WTC11 (cell line): ENCODE data around the gene NLRC5. TPM values are rescaled to one million over a fixed set of nuclear protein-coding genes. Genes with fewer than 3 reads are reported as not detected.

Experiments
- ATAC-seq: fragments of 200-7000 bp; cut with Tn5 transposase; 2 replicates; pipeline ENCODE4 v1.10.0; 2021; ENCODE audit warnings: mild to moderate bottlenecking, moderate library complexity
- CTCF ChIA-PET: fragments of 300-600 bp; sonication (Branson Sonifier 250); formaldehyde crosslinking; loops from one replicate; lab custom pipeline; 2021; ENCODE audit warnings: antibody characterized with exemption; lab: Charles Lee
- POLR2A ChIA-PET: fragments of 350-600 bp; sonication (Branson Sonifier 250); formaldehyde crosslinking; loops from one replicate; lab custom pipeline; 2021; ENCODE audit warnings: antibody characterized with exemption; lab: Charles Lee
- DNase-seq: peaks from one replicate; pipeline ENCODE4 v3.0.0; 2021; ENCODE audit warnings: low spot score
- H3K27ac Mint-ChIP-seq: 2 replicates; pipeline ENCODE4 v1.8.0; 2021; ENCODE audit warnings: mixed read lengths
- H3K27me3 Mint-ChIP-seq: 2 replicates; pipeline ENCODE4 v1.8.0; 2021; ENCODE audit warnings: low read depth, mild to moderate bottlenecking, moderate library complexity, mixed read lengths
- H3K36me3 Mint-ChIP-seq: 2 replicates; pipeline ENCODE4 v1.8.0; 2021; ENCODE audit warnings: mixed read lengths
- H3K4me1 Mint-ChIP-seq: 2 replicates; pipeline ENCODE4 v1.8.0; 2022; ENCODE audit warnings: mixed read lengths
- H3K4me3 Mint-ChIP-seq: 2 replicates; pipeline ENCODE4 v1.8.0; 2021; ENCODE audit warnings: mild to moderate bottlenecking, moderate library complexity, mixed read lengths
- H3K9me3 Mint-ChIP-seq: 2 replicates; pipeline ENCODE4 v1.8.0; 2021; ENCODE audit warnings: mixed read lengths
- CDX4 ChIP-seq: fragments of 250-450 bp; sonication (Bioruptor Pico); IDR thresholded peaks from 2 replicates; pipeline ENCODE4 v1.9.0; 2021; ENCODE audit warnings: moderate library complexity, mild to moderate bottlenecking, inconsistent platforms, borderline replicate concordance
- GTF2I ChIP-seq: fragments of 250-450 bp; sonication (Bioruptor Pico); conservative IDR thresholded peaks from 2 replicates; pipeline ENCODE4 v1.4.0; 2021; ENCODE audit warnings: mild to moderate bottlenecking
- KAT7 ChIP-seq: sonication (generic); formaldehyde crosslinking; IDR thresholded peaks from 2 replicates; pipeline ENCODE4 v1.8.1; 2023; ENCODE audit warnings: missing genetic modification reagents, mild to moderate bottlenecking, borderline replicate concordance
- NFE2L1 ChIP-seq: sonication (generic); formaldehyde crosslinking; IDR thresholded peaks from 2 replicates; pipeline ENCODE4 v1.8.1; 2023; ENCODE audit warnings: missing genetic modification reagents
- NR1H2 ChIP-seq: sonication (generic); formaldehyde crosslinking; IDR thresholded peaks from 2 replicates; pipeline ENCODE4 v1.9.0; 2021; ENCODE audit warnings: mild to moderate bottlenecking, moderate library complexity, missing genetic modification reagents
- PREB ChIP-seq: sonication (generic); formaldehyde crosslinking; IDR thresholded peaks from 2 replicates; pipeline ENCODE4 v1.8.1; 2022; ENCODE audit warnings: mild to moderate bottlenecking, missing genetic modification reagents, moderate library complexity, borderline replicate concordance
- RELA ChIP-seq: sonication (generic); formaldehyde crosslinking; IDR thresholded peaks from 2 replicates; pipeline ENCODE4 v1.8.1; 2022; ENCODE audit warnings: missing genetic modification reagents, mild to moderate bottlenecking, borderline replicate concordance
- RORB ChIP-seq: fragments of 250-450 bp; sonication (Bioruptor Pico); IDR thresholded peaks from 2 replicates; pipeline ENCODE4 v1.9.0; 2021; ENCODE audit warnings: mild to moderate bottlenecking
- SMAD3 ChIP-seq: sonication (generic); formaldehyde crosslinking; IDR thresholded peaks from 2 replicates; pipeline ENCODE4 v1.8.0; 2022; ENCODE audit warnings: missing genetic modification reagents, mild to moderate bottlenecking, borderline replicate concordance
- TEAD1 ChIP-seq: sonication (generic); formaldehyde crosslinking; IDR thresholded peaks from 2 replicates; pipeline ENCODE4 v1.8.0; 2022; ENCODE audit warnings: mild to moderate bottlenecking, missing genetic modification reagents
- USF2 ChIP-seq: sonication (generic); formaldehyde crosslinking; IDR thresholded peaks from 2 replicates; pipeline ENCODE4 v1.8.1; 2023; ENCODE audit warnings: mild to moderate bottlenecking, missing genetic modification reagents, moderate library complexity
- ZNF232 ChIP-seq: sonication (generic); formaldehyde crosslinking; IDR thresholded peaks from 2 replicates; pipeline ENCODE4 v1.8.0; 2022; ENCODE audit warnings: mild to moderate bottlenecking, missing genetic modification reagents
- ZNF263 ChIP-seq: sonication (generic); formaldehyde crosslinking; IDR thresholded peaks from 2 replicates; pipeline ENCODE4 v1.8.1; 2022; ENCODE audit warnings: low read depth, mild to moderate bottlenecking, moderate library complexity, missing genetic modification reagents
- ZNF512 ChIP-seq: sonication (generic); formaldehyde crosslinking; IDR thresholded peaks from 2 replicates; pipeline ENCODE4 v1.8.1; 2022; ENCODE audit warnings: missing genetic modification reagents, borderline replicate concordance
- total RNA-seq: library from RNA; stranded (reverse); gene quantifications from 3 replicates; pipeline ENCODE4 v1.2.3, GENCODE V29; 2021
- TF ChIP-seq, protein P1 (sequence below): sonication (generic); formaldehyde crosslinking; IDR thresholded peaks from 2 replicates; pipeline ENCODE4 v1.8.1; 2023; ENCODE audit warnings: mild to moderate bottlenecking, missing genetic modification reagents, borderline replicate concordance

The NLRC5 gene
- total RNA-seq, 1 experiment from 2014 or later: 2.8 TPM

GRCh38 chr16:56995136-56995805 is 5.9 kb downstream of the NLRC5 start:
- ATAC-seq (no peak), DNase-seq (no peak)
- Mint-ChIP-seq H3K27ac (no peak overlapping the region), H3K4me3 (no peak overlapping the region), H3K36me3 (no peaks in the 10 kb centered on the region), H3K9me3 (no peaks in the 10 kb centered on the region), H3K4me1 (peaks cover 10% of the 10 kb centered on the region), H3K27me3 (peaks cover 26% of the 10 kb centered on the region)
- CTCF ChIA-PET: interaction anchor here (1.2 to 1.4 kb wide), 2 partner anchors 31 to 97 kb away, joined by 3 to 5 read pairs; partner anchors contain the start of gene CPNE2
- TF ChIP-seq RELA (CRISPR knock-in tag): no peak
- TF ChIP-seq PREB (CRISPR knock-in tag): no peak
- no peak for TF ChIP-seq SMAD3 (CRISPR knock-in tag)
- TF ChIP-seq, protein P1, sequence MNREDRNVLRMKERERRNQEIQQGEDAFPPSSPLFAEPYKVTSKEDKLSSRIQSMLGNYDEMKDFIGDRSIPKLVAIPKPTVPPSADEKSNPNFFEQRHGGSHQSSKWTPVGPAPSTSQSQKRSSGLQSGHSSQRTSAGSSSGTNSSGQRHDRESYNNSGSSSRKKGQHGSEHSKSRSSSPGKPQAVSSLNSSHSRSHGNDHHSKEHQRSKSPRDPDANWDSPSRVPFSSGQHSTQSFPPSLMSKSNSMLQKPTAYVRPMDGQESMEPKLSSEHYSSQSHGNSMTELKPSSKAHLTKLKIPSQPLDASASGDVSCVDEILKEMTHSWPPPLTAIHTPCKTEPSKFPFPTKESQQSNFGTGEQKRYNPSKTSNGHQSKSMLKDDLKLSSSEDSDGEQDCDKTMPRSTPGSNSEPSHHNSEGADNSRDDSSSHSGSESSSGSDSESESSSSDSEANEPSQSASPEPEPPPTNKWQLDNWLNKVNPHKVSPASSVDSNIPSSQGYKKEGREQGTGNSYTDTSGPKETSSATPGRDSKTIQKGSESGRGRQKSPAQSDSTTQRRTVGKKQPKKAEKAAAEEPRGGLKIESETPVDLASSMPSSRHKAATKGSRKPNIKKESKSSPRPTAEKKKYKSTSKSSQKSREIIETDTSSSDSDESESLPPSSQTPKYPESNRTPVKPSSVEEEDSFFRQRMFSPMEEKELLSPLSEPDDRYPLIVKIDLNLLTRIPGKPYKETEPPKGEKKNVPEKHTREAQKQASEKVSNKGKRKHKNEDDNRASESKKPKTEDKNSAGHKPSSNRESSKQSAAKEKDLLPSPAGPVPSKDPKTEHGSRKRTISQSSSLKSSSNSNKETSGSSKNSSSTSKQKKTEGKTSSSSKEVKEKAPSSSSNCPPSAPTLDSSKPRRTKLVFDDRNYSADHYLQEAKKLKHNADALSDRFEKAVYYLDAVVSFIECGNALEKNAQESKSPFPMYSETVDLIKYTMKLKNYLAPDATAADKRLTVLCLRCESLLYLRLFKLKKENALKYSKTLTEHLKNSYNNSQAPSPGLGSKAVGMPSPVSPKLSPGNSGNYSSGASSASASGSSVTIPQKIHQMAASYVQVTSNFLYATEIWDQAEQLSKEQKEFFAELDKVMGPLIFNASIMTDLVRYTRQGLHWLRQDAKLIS: no peak
- TF ChIP-seq NFE2L1 (CRISPR knock-in tag): no peak
- no peak for TF ChIP-seq ZNF512
- no peak for TF ChIP-seq KAT7 (CRISPR knock-in tag)
- TF ChIP-seq NR1H2: no peak
- TF ChIP-seq TEAD1: no peak
- TF ChIP-seq ZNF263 (CRISPR knock-in tag): no peak
- POLR2A ChIA-PET: no interaction called here

- TF ChIP-seq USF2 (CRISPR knock-in tag): no peak
- TF ChIP-seq CDX4 (CRISPR knock-in tag): no peak
- no peak for TF ChIP-seq ZNF232
- no peak for TF ChIP-seq GTF2I (CRISPR knock-in tag)
- no peak for TF ChIP-seq RORB
- DNase-seq: no peak
- CTCF ChIA-PET: no interaction called here
- H3K36me3 Mint-ChIP-seq: no peaks in the 10 kb centered on the region
- H3K27me3 Mint-ChIP-seq: peaks cover 13% of the 10 kb centered on the region; the same call in 1 of the 2 replicates
- POLR2A ChIA-PET: no interaction called here
- H3K4me1 Mint-ChIP-seq: 0 out of 2 replicates have a peak, but pooled peaks cover 2% of the 10 kb centered on the region
- no peak overlapping the region for H3K27ac Mint-ChIP-seq
- no peak overlapping the region for H3K4me3 Mint-ChIP-seq
- ATAC-seq: no peak
- H3K9me3 Mint-ChIP-seq: peaks cover 5% of the 10 kb centered on the region; the same call in 1 of the 2 replicates
These were observed 7.9 kb downstream of the NLRC5 start for GRCh38 chr16:56997264-56997663.
